Measurements from ENCODE around the gene SLIT1.

Gene SLIT1

DNA sequence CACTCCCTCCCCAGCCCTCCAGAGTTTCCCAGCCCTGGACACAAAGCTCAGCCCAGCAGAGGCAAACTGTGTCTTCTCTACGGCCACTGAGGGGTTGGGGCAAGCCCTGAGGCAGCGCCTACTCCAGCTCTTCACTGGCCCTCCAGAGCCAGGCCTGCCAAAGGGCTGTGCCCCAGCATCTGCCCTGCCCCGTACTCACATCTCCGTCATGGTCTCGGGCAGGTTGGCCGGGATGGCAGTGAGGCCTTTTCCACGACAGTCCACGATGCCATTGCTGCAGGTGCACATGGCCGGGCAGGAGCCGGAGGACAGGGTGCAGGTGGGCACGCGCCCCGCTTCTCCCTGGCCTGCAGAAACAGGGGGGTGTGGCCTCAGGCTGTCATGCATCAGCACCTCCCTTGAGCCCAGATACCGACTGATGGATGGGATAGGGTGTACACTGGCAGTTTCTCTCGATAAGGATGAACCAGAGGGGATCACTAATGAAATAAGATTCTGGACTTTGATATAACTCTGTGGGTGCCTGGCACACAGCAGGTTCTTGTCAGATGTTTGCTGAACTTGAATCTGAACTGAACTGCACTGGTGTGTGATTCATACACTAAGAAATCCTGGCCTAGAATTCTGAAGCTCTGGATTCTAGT lies 125.2 kb downstream of the SLIT1 start:
- peak; percentile 12 for DNase-seq

DNA sequence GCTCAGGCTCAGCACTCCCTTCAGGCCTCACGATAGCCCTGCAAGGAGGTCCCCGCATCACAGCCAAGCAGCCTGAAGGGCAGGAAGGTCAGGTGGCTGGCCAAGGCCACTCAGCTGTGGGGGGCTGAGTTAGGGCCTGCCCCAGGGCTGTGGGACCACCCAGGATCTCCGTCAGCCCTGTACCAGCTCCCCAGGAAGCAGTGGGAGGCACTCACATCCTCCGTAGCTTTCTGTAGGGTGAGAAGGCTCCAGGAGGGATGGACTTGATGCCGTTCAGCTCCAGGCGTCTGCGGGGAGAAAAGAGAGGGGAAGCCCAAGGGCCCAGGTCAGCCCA lies 125.9 kb downstream of the SLIT1 start:
- no peak for DNase-seq

DNA sequence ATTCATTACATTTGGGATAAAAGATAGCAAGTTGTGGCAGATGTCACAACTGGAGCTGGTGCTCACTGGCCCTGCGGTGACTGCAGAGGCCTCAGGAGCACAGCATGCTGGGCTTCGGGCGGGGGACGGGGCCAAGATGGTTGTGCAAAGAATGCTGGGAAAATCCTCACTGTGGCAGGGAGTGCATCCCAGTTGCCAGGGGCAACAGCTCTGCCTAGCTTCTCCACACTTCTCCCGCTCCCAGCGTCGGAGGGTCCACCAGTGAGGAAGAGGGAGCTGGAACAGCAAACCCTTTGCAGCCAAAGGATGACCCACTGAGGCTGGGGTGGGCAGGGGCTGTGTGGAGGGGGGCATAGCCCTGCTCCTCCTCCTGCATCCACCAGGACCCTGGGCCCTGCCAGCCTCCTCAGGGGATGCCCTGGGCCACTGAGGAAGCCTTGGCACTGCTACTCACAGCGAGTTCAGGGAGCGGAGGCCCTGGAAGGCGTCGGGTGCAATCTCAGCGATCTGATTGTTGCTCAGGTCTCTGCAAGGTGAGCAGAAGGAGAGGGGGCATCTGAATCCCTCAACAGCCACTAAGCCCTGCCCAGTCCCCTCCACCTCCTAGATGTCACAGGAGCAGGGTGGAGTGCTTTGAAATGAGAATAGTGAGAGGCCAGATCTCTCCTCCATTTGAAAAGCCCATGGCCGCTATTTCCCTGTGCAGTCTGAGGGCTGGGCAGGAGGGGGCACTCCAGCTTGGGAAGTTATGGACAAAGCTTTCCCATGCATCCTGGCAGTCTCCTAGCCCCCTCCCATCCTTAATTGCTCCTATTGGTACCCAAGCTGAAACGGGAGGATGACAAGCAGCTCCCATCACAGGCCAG lies 126.5 kb downstream of the SLIT1 start:
- no peak for DNase-seq

DNA sequence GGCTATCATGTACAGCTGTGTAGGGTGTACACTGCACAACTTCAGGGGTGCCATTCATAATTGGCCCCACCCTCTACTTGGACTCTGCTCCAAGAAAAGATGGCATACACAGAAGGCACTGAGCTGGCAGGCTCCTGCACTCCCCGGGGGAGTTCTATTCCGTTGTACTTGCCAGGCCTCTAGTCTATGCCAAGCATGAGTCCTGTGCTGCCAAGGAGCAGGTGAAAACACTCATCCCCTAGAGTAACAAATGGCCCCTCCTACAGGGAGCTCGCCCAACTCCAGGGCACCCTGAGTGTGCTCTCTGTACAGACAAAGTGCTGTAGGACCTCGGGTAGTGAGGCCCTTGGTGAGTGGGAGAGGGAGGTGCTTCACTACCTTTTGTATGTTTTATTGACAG lies 127.2 kb downstream of the SLIT1 start:
- DNase-seq, result no peak

GRCh38 chr10:97057491-97058235 lies 128.1 kb downstream of the SLIT1 start:
- DNase-seq, result no peak

GRCh38 chr10:97056003-97056630 lies 129.6 kb downstream of the SLIT1 start:
- DNase-seq, result no peak

DNA sequence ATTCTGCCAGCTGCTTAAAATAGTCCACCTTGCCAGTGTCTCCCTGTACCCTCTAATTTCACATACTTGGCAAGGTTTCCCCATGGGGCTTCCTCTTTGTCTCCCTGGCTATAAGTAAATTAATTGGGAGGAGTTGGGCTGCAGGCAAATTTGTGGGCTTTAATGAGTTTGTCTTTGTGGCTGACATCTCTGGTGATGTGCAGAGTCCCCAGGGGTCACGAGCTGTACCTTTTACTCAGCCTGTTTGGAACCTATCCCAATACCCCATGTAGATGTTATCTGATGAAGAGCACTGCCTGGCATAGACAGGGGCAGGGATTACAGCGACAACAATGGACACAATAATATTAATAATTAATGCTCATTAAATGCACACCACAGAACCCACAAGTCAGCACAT lies 132.5 kb downstream of the SLIT1 start:
- DNase-seq, result no peak

GRCh38 chr10:97050956-97051496 lies 134.7 kb downstream of the SLIT1 start:
- DNase-seq, result no peak

- no peak for DNase-seq
Measured at GRCh38 chr10:97050205-97050745, 135.5 kb downstream of the SLIT1 start.

GRCh38 chr10:97049670-97050069 lies 136.1 kb downstream of the SLIT1 start:
- no peak for DNase-seq

DNA sequence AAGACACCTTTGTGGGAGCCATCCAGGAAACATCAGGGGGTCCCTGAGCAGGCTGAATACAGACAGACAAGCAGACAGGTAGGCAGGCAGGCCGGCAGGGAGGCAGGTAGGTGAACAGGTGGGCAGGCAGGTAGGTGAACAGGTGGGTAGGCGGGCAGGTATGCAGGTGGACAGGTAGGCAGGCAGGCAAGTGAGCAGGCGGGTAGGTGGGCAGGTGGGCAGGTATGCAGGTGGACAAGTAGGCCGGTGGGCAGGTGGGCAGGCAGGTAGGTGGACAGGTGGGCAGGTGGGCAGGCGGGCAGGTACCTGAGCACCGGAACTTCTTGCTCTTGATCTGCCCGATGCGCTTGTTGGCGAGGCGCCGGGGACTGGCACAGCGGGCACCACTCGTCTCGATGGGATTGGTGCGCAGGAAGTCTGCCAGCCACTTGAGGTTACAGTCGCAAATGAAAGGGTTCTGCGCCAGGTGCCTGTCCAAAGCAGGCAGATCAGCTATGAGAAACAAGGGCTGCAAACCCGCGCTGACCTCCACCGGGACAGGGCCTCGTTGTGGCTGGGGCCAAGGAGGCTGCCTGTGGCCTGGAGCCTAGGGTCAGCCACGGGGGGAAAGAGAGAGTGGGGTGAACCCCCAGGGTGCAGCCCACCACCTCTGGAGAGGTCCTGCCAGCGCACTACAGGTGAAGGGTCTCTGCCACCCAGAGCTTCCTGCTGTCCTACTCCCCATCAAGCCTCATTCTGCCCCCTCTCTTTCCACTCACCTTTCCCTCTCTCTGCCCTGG lies 136.9 kb downstream of the SLIT1 start:
- no peak for DNase-seq

DNA sequence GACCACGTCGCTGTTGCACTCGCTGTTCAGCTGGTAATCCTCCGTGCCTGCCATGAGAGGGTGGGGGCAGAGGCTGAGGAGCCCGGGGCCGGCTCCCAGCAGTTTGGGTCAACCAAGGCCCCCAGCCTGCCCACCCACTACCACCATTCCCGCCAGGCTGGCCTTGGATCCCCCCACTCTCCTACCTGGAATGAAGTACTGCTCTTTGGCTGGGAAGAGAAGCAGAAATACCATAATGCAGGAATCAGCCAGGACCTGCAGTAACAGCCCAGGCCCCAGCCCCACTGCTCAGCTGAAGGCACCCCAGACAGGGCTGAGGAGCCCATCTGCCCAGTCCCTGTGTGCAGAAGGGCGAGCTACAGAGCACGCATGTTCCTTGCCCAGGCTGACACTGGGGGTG lies 138.0 kb downstream of the SLIT1 start:
- DNase-seq, result no peak

DNA sequence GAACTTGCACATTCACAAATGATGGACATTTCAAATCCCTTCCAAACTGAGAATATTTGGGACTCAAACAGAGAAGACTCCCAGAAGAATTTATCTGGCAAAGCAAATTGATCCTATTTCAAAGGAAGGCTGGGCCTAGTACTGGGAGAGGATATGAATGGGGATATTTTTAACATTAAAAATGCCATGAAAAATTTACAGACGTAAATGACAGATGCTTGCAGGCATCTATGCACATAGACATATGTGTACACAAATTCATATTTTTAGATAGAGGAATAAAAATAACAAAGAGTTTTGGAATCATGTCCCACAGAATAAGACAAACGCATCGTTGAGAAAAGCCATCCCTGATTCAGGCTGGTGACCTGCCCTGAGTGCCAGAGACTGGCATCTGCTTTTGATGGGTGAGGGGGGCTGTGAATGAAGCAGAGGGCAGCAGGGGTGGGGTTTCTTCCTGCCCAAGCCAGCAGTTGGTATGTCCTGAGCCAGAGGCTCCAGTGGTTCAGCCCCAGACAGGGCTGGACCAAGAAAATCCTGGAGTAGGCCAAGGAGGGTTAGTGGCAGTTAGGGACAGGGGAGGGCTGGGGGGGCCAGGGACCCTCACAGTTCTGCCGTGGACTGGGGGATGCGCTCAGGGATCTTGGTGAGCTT lies 138.5 kb downstream of the SLIT1 start:
- DNase-seq, result no peak

DNA sequence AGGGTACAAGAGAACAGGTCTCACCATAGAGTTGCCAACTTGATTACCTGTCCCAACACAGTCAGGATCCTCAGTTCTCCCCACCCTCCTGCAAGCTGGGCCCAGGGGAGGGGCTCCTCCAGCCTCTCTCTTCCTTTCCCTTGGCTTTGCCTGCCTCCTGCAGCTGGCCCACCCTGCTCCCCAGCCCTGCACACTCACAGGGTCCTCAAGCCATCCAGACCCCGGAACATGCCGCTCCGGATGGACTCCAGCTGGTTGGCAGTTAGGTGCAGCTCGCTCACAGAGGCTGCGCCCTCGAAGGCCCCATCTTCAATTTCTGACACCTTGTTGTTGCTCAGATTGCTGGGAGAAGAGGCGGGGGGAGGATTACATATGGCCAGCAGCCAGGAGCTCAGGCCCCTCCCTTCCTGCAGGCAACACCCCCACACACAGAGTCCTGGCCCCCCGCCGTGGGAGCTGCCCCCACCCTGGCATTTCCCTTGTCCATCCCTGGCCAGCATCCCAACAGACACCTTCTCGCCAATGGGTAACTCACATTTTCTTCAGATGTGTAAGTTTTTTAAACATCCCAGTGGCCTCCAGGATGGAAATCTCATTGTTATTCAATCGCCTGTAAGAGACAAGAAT lies 139.2 kb downstream of the SLIT1 start:
- DNase-seq, result no peak

DNA sequence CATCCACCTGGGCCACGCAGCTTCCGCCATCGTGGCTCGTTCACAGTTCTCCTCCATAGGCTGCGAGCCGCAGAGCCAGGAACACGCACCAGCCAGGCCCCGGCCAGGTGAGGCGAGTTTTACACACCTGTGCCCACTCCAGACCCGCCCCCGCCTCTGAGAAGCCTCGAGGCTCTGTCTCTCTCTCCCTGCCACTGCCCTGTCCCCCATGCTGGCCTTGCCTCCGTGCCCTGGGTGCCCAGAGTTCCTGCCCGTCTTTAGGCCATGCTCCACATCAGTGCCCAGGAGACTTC lies 142.2 kb downstream of the SLIT1 start:
- peak; percentile 5 for DNase-seq

DNA sequence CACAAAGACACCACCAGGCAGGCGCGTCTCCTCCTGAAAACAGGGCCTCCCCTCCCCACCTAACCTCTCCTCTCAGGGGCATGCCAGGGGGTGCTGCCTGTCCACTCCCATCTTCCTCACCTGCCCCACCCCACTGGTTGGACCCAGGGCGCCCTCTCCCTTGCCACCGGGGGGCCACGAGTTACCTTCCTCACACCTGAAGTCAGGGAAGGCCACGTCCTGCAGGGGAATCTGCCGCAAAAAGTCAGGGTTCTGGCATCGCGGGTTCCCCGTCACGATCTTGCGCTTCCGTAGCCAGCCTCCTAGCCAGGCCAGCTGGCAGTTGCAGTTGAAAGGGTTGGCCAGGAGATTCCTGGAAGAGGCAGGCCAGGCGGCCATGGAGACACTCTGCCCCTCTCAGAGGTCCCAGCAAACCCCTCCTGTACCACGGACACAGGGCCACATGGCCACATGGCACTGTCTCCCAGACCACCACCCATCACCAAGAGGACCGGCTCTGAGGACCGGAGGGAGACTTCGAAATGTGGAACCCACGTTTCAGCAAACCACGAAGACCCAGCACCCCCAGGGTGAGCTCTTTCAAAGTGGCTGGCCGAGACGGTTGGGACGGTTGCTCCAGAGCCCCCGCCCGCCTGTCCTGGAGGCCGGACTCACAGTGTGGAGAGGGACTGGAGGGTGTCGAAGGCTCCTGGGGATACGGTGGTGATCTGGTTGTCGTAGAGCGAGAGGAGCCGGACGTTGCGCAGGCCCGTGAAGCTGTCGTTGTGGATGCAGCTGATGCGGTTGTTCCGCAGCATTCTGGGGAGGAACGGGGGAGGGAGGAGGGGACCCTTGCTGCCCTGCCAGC lies 142.8 kb downstream of the SLIT1 start:
- DNase-seq, result peak; percentile 10

DNA sequence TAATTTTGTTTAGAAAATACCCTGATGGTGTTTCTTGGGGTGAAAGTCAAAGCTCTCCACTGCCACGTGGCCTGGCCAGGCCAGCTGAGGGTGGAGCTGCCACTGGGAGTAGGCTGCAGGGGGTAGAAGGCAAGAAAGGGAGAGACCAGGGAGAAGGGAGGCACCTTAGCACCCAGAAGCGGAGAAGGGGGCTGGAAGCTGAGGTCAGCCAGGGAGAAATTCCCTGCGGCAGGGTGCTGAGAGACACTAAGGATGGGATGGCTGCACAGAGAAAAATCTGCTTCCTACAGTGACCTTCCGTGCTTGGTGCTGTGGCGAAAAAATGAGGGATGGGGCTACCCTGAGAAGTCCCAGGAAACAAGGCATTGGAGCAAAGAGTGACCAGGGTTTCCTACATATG lies 143.7 kb downstream of the SLIT1 start:
- DNase-seq, result no peak

GRCh38 chr10:97040706-97041105 lies 145.1 kb downstream of the SLIT1 start:
- no peak for DNase-seq

DNA sequence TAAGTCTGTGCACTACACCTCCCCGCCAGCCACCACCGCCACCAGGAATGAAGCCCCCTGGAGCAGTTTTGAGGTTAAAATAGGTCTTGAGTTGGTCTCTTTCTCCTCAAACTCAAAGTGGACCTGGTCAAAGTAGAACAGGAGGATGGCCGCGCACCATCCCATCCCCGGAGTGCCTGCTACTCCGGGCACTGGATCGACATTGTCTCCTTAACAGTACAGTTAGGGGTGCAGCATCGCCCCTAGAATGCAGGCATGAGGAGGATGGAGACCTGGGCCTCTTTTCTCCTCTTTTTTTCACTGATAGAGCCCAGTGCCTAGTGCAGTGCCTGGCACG lies 145.5 kb downstream of the SLIT1 start:
- no peak for DNase-seq

GRCh38 chr10:97039538-97040247 lies 146.1 kb downstream of the SLIT1 start:
- DNase-seq, result no peak
